ENCODE measurements around the gene MLXIPL.

DNA sequence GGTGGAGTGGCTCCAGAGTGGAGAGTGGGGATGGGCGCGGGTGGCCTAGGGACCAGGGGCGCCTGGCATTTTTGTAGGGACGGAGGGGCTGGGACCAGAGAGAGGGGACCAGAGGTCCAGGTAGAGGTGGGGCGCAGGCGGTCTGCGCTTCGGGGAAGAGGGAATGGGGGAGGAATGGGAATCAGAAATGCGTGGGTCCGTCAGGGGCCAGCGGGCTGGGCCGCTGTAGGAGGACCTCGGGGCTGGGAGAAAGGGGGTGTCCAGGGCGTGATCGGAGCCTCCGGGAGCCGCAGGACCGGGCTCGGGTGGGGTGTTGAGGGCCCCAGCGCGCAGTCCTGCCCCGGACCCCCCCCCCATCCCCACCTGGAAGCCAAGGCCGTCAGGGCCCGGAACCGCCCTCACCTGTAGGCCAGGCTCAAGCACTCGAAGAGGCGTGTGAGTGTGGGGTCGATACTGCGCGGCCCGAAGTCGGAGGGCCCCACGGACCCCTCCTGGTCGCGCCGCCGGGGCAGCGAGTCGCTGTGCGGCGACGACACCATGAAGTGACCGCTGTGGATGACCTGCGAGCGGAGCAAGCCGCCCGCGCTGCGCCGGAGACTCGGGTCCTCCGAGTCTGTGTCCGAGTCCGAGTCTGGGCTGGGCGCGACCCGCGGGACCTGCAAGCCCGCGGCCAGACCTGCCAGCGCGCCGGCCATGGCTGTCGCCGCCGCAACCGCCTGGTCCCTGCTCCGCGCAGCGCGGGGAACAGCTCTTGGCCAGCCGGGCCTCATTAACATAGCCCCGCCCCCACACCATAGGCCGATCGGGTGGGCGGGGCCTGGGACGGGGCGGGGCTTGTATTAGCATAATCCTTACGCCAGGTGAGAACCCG lies at the start of gene MLXIPL:
- TF ChIP-seq ZNF274 (IDR thresholded peaks at IDR 0.05; ENCODE audit: low read depth, low read length) = no peak
- no peak for TF ChIP-seq SUZ12 (IDR thresholded peaks at IDR 0.05; ENCODE audit: extremely low read depth, insufficient read depth, insufficient read length)
- no peak for TF ChIP-seq YY1 (IDR thresholded peaks at IDR 0.05; ENCODE audit: insufficient read depth, insufficient read length)

Data from NT2/D1 (cell line).